HG03558 (cell line): ENCODE data around the gene GGT6.

ENCODE experiments used
- ATAC-seq: cut with Tn5 transposase; IDR thresholded peaks from one replicate; pipeline ENCODE4 v1.9.1; 2021; ENCODE audit warnings: moderate number of reproducible peaks; ENCODE audit not compliant: unreplicated experiment; ENCODE audit errors: extremely low read depth

The GGT6 gene

DNA sequence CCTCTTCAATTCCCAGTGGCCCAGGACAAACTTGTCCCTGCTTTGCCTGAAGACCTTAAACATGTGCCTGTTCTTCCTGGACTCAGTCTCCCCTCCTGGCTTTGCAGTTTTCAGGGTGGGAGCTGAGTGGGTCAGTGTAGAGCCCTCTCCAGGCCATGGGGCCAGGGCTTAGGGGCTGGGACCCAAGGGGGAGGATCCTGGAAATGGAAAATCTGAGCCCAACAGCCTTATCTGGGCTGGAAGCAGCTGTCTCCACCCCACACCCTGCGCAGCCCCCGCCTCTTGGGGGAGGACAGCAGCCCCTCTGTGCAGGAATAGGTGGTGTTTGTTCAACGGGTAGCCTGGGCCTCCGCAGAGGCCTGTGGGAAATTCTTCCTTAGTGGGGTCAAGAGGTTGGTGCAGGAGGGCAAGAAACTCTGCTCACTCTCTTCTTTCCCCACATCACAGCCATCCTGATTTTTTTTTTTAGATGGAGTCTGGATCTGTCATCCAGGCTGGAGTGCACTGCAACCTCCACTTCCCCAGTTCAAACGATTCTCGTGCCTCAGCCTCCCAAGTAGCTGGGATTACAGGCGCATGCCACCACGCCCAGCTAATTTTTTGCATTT lies 17.1 kb upstream of the GGT6 start:
- ATAC-seq, result no peak

DNA sequence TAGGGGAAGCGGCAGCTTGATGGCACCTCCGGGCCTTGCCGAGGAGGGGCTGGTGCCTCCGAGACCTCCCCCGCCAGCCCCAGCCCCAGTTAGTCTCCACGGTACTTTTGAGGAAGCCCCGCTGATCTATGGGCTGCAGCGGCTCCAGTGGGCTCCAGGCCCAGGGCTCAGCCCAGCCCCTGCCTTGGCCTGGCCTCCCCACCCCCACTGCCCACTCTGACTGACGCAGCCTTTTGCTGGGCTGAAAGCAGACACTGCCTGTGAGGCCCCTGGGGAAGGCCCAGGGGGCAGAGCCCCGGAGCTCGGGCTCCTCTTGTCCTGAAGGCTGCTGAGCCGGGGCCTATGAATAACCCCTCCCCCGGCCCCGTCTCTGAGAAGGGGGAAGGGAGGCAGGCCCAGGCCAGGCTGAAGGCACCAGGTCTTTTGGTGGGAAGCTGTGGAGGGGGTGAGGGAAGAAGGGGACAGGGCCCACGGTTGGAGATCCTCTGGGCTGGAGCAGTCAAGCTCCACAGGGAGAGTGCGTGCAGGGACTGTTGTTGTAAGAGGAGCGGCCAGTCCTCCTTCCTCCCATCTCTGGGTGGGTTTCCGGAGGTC lies 16.4 kb upstream of the GGT6 start:
- no peak for ATAC-seq

DNA sequence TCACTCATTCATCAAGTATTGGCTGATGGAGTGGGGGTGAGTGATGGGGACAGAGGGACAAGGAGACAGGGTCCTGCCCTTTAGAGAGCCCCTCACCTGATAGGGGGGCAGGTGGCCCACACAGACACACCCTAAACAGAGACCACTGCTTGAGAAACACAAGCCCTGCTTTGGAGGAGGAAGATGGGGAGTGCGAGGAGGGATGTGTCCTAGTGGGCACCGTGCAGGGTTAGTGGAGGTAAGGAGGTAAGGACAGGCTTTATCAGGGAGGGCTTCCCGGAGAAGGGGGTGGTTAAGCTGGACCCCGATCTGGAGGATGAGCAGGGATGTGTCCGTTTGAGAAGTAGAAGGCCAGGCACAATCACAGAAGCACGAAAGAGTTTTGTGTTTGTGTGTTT lies 15.8 kb upstream of the GGT6 start:
- ATAC-seq, result no peak

DNA sequence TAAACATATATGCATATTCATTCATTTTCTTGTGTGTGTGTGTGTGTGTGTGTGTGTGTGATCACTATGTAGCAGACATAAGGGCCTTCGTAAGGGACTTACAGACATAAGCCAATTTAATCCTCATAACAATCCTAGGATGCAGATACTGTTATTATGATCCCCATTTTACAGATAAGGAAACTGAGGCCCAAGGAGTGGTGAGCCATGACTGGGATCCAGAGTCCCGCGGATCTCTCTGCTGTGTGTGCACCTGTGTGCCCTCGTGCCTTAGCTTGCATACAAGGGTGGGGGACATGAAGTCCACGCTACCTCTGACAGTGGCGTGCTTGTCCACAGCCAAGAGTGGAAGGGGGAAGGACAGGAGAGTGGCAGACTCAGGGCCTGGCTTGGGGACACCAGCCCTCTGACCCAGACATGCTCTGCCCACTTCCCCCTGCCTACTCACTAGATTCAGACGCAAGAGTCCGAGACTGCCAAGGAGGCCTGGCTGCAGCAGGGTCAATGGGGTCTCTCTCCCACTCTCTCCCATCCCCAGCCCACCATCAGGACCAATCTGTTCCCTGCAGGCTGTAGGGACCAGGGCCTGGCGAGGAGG lies 14.2 kb upstream of the GGT6 start:
- ATAC-seq, result no peak

DNA sequence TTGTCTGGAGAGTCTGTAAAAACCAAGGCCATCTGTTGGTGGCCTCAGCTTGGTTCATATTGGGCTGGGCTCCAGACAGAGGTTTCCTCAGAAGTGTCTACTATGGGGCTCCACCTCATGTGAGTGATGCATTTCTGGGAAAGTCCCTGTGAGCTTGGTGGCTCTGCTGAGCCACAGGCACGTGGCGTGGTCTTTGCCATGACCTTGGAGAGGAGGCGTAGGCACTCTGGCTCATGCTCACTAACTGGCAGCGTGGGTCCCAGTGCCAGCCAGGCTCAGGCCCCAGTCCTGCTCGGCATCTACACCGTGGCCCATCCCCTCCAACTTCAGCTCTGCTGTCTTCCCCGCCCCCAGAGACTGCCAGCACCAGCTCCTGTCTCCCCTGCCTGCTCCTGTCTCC lies 13.3 kb upstream of the GGT6 start:
- no peak for ATAC-seq

DNA sequence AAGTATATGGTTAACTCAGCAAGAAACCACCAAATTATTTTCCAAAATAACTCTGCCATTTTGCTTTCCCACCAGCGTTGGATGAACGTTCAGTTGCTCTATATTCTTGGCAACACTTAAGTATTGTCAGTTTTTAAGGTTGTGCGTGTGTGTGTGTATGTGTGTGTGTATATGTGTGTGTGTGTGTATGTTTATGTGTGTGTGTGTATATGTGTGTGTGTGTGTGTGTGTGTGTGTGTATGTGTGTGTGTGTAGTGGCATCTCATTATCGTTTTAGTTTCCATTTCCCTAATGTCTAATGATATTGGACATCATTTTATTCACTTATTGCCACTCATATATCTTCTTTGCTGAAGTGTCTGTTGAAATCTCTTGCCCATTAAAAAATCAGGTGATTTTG lies 12.7 kb upstream of the GGT6 start:
- no peak for ATAC-seq

DNA sequence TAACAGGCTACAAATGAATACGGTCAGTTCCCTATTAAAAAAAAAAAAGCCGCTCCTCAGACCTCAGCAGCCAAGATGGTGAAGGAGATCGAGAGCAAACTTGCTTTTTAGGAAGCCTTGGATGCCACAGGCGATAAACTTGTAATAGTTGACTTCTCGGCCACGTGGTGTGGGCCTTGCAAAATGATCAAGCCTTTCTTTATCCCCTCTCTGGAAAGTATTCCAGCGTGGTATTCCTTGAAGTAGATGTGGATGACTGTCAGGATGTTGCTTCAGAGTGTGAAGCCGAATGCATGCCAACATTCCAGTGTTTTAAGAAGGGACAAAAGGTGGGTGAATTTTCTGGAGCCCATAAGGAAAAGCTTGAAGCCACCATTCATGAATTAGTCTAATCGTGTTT lies 11.8 kb upstream of the GGT6 start:
- no peak for ATAC-seq

DNA sequence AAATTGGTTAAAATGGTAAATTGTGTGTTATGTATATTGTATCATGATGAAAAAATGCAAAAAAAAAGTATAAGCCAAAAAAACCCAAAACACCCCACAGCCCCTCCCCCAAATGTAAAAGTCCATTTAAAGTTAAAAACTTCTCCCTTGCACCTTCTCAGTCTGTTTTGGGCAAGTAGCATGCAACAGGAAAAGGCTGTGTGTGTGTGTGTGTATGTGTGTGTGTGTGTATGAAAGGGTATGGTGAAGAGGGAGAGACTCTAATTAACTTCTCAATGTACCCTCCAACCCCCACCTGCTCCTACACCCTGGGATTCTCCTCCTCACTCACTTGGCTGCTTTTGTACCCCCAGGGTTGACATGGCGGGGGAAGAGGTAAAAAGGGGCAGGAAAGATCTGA lies 9.2 kb upstream of the GGT6 start:
- no peak for ATAC-seq

DNA sequence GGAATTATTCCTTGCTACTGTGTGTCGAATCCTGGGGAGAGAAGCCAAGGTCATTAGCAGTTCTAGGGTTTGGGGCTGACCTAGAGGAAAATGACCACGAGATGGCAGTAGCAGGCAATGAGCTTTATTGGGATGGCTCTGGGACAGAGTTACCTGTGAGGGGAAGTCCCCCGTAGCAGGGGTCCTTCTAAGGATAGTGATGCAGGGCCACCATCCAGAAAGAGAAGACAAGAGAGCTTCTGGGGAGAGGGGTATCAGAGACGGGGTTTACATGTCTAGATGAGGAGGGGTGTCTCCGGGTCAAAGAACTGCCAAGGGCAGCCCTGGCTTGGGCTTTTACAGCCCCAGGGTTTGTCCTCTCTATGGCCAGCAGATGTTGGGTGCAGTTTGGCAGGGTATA lies 6.4 kb upstream of the GGT6 start:
- no peak for ATAC-seq

DNA sequence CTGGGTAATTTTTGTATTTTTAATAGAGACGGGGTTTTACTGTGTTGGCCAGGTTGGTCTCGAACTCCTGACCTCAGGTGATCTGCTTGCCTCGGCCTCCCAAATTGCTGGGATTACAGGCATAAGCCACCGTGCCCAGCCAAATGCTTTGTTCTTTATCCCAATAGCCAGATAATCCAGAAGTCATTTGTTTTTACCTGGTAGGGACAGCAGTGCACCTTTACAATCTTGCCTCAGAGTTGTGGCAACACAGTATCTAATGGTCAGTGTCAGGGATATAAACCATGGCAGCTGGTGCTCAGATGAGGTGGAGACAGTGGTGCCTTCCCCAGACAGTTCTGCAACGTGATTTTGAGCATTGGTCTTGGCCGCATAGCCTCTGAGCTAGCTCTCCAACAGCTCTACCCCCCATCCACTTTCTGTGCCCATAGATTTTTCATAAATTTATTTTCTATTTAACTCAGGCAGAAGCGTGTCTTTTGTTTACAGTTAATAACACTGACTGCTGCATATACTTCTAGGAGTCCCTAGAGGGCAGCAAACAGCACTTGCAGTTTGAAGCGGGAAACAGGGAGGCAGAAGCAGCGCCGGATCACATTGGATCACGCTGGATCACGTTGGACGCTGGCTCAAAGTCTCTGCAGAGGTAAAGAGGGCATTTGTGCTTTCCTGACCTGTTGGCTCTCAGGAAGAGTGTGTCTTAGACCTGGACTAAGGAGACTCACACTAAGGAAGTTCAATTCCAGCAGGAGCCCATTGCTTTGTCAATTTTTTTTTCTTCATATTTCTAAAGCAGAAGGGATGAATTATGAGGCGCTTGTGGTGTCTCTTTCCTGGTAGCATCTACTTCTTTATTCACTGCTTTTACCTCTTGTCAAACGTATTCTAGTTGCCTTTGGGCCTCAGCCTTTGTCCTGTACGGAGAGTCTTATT lies 5.1 kb upstream of the GGT6 start:
- no peak for ATAC-seq

DNA sequence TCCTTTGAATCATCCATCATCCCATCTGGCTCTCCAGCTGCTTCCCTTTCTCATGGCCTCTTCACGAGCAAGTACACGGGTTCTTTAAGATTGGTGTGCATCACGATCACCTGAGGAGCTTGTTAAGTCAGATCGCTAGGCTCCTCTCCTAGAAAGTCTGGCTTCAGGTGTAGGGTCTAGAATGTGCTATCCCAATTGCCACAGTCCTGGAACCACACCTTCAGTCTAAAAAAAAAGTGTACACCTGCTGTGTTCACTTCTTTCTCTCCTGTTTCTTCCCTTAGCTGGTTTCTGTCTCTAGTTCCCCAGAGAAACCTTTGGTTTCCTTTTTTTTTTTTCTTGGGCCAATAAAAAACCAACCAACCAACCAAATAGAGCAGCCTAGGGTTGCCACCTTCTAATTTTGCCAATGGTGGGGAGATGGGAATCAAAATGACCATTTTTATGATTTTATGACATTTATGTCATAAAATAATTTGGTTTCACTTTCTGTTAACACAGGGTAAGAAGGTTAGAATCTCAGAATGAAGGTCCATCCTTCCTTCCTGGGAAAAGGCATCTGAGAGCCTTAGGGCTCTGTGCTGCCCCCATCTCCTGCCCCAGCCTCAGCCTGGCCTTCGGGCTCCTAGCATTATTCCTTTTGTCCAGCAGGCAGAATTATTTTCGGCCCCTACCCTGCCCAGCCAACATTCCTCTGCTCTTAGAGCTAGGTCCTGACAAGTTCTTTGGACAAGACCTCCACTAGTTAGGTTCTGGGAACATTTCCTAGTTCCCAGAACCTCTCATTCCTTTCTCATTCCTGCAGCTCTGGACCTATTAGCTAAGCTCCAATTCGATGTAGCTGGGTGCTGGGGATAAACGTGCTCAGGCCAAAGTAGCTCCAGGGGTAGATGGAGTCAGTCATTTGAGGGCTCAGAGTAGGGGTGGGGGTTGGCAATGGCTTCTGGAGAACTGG lies 1.9 kb upstream of the GGT6 start:
- no peak for ATAC-seq

DNA sequence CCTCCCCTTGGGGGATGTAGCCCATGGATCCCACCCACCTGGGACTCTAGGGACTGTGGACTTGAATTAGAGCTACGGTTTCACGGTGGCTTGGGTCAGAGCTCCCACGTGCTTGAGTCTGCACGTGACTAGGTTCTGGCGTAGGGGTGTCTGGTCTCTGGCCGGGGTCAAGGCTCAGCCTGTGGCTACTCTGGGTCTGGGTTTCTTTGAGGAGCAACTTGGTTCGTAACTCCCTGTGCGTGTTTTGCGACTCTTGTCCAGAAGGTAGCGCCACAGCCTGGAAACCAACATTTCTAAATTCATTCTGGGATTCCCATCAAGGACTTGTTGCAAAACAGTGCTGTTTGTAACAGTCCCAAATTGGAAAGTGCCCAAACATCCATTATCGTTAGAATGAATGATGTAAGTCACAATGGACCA lies 470 bp upstream of the GGT6 start:
- no peak for ATAC-seq

DNA sequence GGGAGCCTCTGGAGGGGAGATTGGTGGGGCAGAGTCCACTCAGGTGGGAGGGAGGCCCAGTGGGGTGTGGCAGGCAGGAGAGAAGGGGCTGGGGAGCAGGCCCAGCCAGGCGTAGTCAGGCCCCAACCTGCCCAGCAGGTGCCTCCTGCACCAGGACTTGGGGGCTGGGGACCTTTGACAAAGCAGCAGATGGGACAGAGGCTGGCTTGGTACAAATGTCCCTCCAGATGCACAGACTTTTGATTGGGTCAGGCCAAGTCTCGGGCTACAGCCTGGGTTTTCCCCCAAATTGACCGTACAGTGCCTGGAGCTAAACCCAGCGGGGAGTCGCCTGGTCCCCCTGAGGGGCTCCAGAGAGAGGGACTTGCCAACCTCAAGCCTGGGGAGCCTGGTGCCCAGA lies 411 bp downstream of the GGT6 start:
- no peak for ATAC-seq

DNA sequence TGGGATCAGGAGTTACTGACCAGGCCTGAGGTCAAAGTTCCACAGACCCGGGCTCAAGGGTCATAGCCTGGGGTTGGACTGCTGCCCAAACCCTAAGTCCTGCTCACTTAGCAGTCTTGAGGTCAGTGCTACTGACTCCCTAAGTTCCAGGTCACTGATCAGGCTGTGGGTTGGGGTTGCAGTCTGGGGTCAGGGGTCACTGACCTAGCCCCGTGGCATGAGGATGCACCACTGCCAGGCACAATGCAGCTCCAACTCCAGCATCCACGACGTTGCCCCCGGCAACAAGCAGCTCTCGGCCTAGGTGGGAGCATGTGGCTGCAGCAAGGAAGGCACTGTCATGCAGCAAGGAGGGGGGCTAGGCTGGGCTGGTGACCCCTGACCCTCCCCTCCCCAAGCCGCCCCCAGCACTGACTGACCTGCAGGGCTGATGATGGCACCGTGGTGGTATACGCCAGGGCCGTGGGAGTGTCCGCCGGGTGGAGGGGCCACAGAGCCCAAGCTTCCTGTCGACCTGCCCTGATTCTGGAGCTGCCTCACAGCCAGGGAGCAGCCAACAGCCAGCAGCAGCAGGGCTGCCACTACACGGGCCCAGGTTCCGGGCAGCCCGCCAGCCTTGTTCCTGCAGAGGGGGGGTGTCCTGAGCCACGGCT lies 1.1 kb downstream of the GGT6 start:
- ATAC-seq, result no peak

DNA sequence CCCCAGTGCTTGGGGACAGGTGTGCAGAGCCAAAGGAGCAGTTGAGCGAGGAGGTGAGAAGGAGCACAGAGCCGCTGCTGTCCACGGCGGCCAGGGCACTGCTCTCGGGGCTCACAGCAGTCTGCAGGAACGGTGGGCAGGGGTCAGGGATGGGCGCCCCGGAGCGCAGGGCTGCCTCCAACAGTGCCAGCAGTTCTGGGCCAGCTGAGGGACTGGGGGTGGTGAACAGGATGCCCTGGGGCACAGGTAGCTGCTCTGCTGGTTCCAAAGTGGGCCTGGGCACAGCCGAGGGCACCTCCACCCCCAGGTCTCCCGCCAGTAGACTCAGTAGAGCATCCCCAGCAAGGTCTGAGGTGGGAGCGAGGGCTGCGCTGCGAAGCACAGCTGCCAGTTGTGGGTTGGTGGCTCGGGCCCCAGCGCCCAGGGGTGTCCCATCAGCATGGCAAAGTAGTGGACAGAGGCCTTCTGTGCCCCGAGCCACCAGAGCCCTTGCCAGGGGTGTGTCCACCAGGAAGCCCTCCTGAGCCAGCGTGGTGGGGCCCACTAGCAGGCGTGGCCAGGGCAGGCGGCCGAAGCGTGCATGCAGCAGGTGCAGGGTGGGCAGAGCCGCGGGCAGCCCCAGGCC lies 1.9 kb downstream of the GGT6 start:
- no peak for ATAC-seq

DNA sequence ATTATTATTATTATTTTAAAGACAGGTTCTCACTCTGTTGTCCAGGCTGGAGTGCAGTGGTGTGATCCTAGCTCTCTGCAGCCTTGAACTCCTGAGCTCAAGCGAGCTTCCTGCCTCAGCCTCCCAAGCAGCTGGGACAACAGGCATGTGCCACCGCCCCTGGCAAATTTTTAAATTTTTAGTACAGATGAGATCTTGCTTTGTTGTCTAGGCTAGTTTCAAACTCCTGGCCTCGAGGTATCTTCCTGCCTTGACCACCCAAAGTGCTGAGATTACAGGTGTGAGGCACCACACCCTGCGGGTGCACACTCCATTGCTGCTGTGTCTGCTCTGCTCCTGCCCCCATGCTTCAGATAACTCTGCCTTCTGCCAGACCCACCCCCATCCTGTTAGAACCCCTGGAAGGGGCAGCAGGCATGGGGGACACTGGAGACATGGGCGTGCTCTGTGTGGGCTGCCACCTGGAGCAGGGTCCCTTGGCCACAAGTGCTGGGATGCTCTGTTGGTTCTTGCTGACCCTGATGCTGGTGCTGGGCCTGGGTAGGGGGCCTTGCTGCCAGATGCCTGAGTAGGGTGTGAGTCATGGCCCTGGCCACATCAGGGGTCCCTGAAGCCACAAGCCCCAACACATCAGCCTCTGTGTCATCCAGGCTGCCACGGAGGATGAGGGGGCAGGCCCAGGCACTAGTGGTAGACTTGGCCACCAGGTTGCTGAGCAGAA lies 2.6 kb downstream of the GGT6 start:
- no peak for ATAC-seq

DNA sequence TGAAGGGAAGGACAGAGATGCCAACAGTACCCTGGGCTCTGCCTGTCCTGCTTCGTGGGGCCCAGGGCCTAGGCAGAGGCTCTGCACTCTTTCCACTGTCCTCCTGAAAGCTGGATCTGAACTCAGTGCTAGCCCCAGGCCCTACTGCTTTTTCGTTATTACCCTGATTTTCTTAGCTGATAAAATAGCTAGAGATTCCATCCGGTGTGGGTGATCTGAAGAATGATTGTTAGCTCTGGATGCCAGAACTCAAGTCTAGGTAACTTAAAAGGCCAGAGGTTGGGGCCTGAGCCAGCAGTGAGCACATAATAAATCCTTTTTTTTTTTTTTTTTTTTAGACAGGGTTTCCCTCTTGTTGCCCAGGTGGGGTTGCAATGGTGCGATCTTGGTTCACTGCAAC lies 3.4 kb downstream of the GGT6 start:
- no peak for ATAC-seq
